H1 (cell line): ENCODE results near the gene MARCOL. TPM values are rescaled to one million over a fixed set of nuclear protein-coding genes. Genes with fewer than 3 reads are reported as not detected.

Source experiments
- FOSL1 ChIP-seq: IDR thresholded peaks from 2 replicates; pipeline ENCODE4 v1.6.1; 2011; ENCODE audit warnings: mild to moderate bottlenecking, low read depth, low read length, moderate library complexity; ENCODE audit not compliant: insufficient read depth
- KDM4A ChIP-seq: IDR thresholded peaks from one replicate; pipeline ENCODE4 v1.7.1; 2012; ENCODE audit warnings: low read depth, mild to moderate bottlenecking, moderate library complexity, low read length, inconsistent platforms; ENCODE audit not compliant: severe bottlenecking
- NANOG ChIP-seq: IDR thresholded peaks from 2 replicates; pipeline ENCODE4 v1.6.1; 2011; ENCODE audit warnings: low read length, low read depth, mild to moderate bottlenecking, inconsistent platforms; ENCODE audit not compliant: insufficient read depth, poor library complexity, severe bottlenecking
- SIX5 ChIP-seq: IDR thresholded peaks from 2 replicates; pipeline ENCODE4 v1.6.1; 2011; ENCODE audit warnings: mild to moderate bottlenecking, low read depth, low read length
- SP4 ChIP-seq: IDR thresholded peaks from 2 replicates; pipeline ENCODE4 v1.6.1; 2012; ENCODE audit warnings: low read length, inconsistent platforms
- TEAD4 ChIP-seq: IDR thresholded peaks from 2 replicates; pipeline ENCODE4 v1.6.1; 2012; ENCODE audit warnings: low read depth, low read length, inconsistent platforms, mixed read lengths
- polyA plus RNA-seq, 7 experiments: library from polyadenylated mRNA; depleted of rRNA in 3 of 7; stranded (reverse) in 5 of 7; unstranded in 2 of 7; fragments of >200 nt in 5 of 7; fragments of 200-250 nt in 2 of 7; gene quantifications; 1 replicate in 5 of 7; 2 replicates in 1 of 7; 4 replicates in 1 of 7; pipeline versions ENCODE4 v1.2.1 to v1.2.3, GENCODE V29; 2011 to 2013; ENCODE audit warnings: missing spikeins in 2 of 7, mixed read lengths in 2 of 7
- total RNA-seq: library from RNA; stranded (reverse); fragmentation: NEBNext Ultra II Directional; extraction: Animal tissue kit (Norgen Biotek cat#: 25700); gene quantifications from 2 replicates; pipeline ENCODE4 v1.2.1, GENCODE V29; 2021
- TF ChIP-seq, protein P1 (sequence below): IDR thresholded peaks from 2 replicates; pipeline ENCODE4 v1.6.1; 2011; ENCODE audit warnings: low read depth, mild to moderate bottlenecking, low read length; ENCODE audit not compliant: insufficient read depth

Gene MARCOL
- total and polyA plus RNA-seq, 2 of the 8 experiments (the other 6 are each of a cell fraction or from before 2014, with no cell fraction given) = not detected

DNA sequence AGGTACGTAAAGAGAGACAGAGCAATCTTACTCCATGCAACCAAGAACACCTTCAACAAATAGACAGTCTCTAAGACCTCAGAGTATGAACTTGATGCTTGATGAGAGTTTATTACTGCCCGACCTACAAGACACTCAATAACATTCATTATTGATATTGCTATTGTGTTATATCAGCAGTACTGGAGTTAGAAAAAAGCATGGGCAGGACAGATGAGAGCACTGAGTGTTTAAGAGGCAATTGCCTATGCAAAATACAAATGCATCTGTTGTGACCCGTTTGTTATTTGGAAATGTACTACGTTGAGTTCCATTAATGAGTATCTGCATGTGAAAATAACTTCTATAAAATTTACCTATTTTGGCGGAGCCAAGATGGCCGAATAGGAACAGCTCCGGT lies 8.1 kb upstream of the MARCOL start (continued):
- TF ChIP-seq, protein P1, sequence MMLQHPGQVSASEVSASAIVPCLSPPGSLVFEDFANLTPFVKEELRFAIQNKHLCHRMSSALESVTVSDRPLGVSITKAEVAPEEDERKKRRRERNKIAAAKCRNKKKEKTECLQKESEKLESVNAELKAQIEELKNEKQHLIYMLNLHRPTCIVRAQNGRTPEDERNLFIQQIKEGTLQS = no peak
- TF ChIP-seq NANOG = no peak
- no peak for TF ChIP-seq KDM4A
- TF ChIP-seq SIX5 = no peak
- no peak for TF ChIP-seq FOSL1
- TF ChIP-seq TEAD4 = no peak
- no peak for TF ChIP-seq SP4
